ENCODE results near the gene SLC4A7.

The SLC4A7 gene

DNA sequence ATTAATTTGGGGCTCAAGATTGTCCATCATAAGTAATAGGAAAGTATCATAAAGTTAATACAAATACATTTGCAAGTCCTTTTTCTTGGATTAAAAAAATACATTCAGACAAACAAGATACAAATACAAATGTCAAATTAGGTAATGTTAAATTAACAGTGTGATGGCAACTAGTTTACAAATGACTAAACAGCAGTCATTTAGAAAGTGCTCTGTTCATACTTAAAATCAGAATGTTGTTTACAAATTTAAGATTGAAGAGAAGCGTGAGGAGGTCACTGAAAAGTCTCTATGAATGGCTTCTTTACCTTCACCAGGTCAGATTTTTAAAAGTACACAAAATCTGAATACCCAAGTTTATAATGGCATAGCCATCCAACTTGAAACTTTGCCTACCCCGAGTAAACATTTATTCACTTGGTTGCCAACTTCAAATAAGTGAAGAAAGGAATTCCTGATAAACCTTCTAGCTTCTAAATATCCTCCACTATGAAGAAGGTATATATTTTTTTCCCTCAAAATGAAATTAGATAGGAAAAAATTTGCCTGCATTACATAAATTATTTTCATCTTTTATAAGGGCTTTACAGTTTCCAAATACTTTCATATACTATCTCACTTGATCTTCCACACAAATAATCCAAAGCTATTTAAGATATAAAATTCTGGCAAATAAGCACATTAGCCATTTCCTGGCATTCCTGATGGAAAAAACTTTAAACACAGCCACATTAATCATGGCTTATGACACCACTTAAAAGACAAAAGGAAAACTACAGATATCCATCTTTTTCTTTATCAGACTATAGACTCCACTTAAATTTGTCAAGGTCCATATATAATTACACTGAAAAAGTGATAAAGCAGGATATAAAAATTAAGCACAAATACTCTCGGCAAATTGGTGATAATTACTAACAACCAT is 103.5 kb downstream of the SLC4A7 start:
- TF ChIP-seq, protein P1, sequence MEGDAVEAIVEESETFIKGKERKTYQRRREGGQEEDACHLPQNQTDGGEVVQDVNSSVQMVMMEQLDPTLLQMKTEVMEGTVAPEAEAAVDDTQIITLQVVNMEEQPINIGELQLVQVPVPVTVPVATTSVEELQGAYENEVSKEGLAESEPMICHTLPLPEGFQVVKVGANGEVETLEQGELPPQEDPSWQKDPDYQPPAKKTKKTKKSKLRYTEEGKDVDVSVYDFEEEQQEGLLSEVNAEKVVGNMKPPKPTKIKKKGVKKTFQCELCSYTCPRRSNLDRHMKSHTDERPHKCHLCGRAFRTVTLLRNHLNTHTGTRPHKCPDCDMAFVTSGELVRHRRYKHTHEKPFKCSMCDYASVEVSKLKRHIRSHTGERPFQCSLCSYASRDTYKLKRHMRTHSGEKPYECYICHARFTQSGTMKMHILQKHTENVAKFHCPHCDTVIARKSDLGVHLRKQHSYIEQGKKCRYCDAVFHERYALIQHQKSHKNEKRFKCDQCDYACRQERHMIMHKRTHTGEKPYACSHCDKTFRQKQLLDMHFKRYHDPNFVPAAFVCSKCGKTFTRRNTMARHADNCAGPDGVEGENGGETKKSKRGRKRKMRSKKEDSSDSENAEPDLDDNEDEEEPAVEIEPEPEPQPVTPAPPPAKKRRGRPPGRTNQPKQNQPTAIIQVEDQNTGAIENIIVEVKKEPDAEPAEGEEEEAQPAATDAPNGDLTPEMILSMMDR (IDR thresholded peaks at IDR 0.05; ENCODE audit: low read length, missing control alignments): no peak
- peak; percentile 10 for DNase-seq (ENCODE audit: low read depth)
- H3K4me3 ChIP-seq (replicated peaks; ENCODE audit: low read depth, low read length): no peak overlapping the region

DNA sequence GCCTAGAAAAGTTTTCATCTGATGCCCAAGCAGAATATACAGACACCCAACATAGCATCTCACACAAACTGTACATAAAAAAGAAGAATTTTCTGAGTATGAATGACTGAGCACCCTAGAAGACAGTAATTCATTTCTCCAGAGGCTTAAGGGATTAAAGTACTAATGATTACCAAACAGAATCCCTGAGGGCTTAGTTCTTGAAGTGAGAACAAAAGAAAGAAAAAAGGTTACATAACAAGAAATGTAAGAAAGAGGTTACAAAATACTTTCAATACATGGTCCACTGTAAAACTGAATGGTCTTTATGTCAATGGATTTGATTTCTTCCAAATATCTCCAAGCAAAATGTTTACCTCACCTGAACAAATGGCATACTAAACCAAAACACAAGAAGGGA is 105.9 kb downstream of the SLC4A7 start:
- DNase-seq (ENCODE audit: low read depth): no peak
- TF ChIP-seq, protein P1 (IDR thresholded peaks at IDR 0.05; ENCODE audit: low read length, missing control alignments): no peak

DNA sequence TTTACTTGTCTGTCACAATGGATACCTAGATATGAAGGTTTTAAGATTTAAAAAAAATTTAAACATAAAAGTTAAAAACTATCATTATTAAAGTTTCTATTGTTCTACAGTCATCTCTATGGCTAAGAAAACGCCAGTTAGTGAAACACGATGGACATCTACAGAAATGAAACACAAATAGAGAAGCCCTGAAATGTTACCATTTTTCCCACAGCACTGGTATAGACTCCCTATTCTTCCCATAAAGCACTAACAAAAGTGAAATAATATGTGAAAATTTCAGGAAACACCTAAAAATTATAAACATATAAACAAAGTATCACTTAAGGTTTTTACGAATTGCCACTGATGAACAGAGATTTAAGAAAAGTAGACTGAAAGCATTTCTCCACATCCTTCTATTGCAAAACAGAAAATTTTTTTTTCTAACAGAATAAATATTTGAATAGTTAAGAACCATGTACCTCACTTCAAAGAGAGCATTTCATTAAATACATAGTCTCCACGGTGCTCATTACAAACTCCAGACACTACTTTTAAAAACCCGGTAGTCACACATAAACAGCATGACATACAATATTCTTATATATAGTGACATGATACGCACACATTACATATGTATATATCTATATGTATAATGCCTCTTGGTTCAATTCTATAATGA is 107.9 kb downstream of the SLC4A7 start:
- TF ChIP-seq, protein P1 (IDR thresholded peaks at IDR 0.05; ENCODE audit: low read length, missing control alignments): no peak
- no peak for DNase-seq (ENCODE audit: low read depth)
- no peak overlapping the region for H3K4me3 ChIP-seq (replicated peaks; ENCODE audit: low read depth, low read length)

More for the DNA sequence above, 105.9 kb downstream of the SLC4A7 start:
- no peak overlapping the region for H3K4me3 ChIP-seq (replicated peaks; ENCODE audit: low read depth, low read length)

DNA sequence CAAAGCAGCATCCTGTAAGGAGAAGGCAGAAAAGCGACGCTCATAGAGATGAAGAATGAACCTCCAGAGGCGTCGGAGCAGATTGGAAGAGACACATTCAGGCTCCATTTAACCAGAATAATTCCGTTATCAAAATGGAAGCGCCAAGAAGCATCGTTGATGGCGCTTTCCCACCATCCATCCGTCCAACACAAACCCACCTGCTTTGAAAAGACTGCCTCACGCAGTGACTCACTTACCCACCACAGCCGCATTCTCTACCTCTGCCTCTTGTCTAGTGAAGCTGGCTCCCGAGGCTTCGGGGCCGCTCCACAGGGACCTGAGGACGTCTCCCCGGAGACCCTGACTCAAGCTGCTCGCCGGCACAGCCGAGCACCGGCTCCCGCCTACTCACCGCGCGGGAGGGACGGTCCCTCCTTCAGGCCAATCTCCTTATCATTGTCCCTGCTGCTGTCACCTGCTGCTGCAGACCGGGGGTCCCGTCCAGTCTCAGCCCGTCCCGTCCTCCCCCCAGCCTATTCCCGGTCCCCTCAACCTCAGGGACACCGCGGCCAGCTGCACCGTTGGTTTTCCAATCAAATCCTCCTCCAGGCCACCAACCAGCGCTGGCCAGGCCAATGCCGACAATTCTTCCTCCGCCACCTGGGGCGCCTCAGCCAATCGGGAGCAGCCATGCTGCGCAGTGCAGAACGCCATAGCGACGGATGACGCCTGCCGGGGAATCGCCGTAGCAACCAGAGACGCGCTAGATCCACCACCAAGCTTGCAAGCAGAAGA is 115.2 kb downstream of the SLC4A7 start, which contains the start of gene NEK10:
Gene NEK10 (minus strand): TSS at position 553 of the 777 bp plus-strand sequence. CDS start 16,501 bp downstream, outside the sequence.
- TF ChIP-seq, protein P1 (IDR thresholded peaks at IDR 0.05; ENCODE audit: low read length, missing control alignments): no peak
- H3K4me3 ChIP-seq (replicated peaks; ENCODE audit: low read depth, low read length): peak within 1 kb of the TSS; percentile 77
- DNase-seq (ENCODE audit: low read depth): peak; percentile 93

DNA sequence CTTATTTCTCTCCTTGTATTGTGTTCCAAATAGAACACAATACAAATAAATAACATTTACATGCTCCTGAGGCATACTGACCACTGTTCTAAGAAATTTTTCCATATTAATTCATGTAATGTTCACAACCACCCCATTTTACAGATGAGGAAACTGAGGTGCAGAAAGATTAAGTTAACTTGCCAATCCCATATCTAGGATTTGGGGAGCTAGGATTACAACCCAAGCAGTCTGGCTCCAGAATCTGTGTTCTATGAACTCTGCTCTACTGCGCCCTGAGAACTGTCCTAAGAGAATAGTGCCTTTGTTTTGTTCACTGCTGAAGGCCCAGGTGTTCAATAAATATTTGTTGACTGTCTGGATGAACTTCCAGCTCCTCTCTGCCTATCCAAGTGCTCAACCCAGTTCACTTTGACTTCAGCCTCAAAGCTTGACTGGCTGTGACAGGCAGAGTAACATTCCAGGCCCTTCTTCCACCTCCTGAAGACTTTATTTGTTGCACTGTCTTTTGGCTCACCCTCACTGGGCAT is 118.1 kb downstream of the SLC4A7 start:
- no peak for DNase-seq (ENCODE audit: low read depth)
- TF ChIP-seq, protein P1 (IDR thresholded peaks at IDR 0.05; ENCODE audit: low read length, missing control alignments): no peak
- no peak overlapping the region for H3K4me3 ChIP-seq (replicated peaks; ENCODE audit: low read depth, low read length)
